Stimulated activated CD8-positive, alpha-beta memory T cell treated with anti-CD3 and anti-CD28 coated beads, Interleukin-12 subunit alpha, Interleukin-12 subunit beta, amount 100 ng/mL, for 4 hours (primary cell): ENCODE data around the gene DTYMK.

Experiments used
- DNase-seq: peaks from one replicate; pipeline ENCODE4 v3.0.0-alpha.2; 2020; ENCODE audit warnings: low read depth

DTYMK gene

GRCh38 chr2:241686650-241687425 lies at the start of gene DTYMK:
Gene DTYMK (minus strand): TSS chr2:241686815. CDS start chr2:241686783, 32 bp downstream.
- DNase-seq, result peak; percentile 94

- DNase-seq, result no peak
These were observed 49.5 kb upstream of the DTYMK start for GRCh38 chr2:241736111-241736510.

GRCh38 chr2:241734467-241735208 lies 48.0 kb upstream of the DTYMK start, which contains the start of gene D2HGDH:
Gene D2HGDH (plus strand): TSS chr2:241734630. CDS start chr2:241735225, 595 bp downstream.
- peak; percentile 89 for DNase-seq

GRCh38 chr2:241734208-241734466 lies 47.5 kb upstream of the DTYMK start:
- DNase-seq, result no peak

GRCh38 chr2:241733391-241734207 lies 47.0 kb upstream of the DTYMK start:
- no peak for DNase-seq

GRCh38 chr2:241732513-241733186 lies 46.0 kb upstream of the DTYMK start:
- DNase-seq, result peak; percentile 27

- DNase-seq, result no peak
These were observed 44.2 kb upstream of the DTYMK start for GRCh38 chr2:241730671-241731293.

GRCh38 chr2:241729868-241730267 lies 43.3 kb upstream of the DTYMK start:
- no peak for DNase-seq

- no peak for DNase-seq
These were observed 42.0 kb upstream of the DTYMK start for GRCh38 chr2:241728627-241729026.

GRCh38 chr2:241728000-241728399 lies 41.4 kb upstream of the DTYMK start:
- no peak for DNase-seq

- DNase-seq, result no peak
These were observed 39.8 kb upstream of the DTYMK start for GRCh38 chr2:241726459-241726858.

GRCh38 chr2:241724975-241725870 lies 38.6 kb upstream of the DTYMK start:
- no peak for DNase-seq

GRCh38 chr2:241724259-241724974 lies 37.8 kb upstream of the DTYMK start:
- DNase-seq, result peak; percentile 24

GRCh38 chr2:241722896-241723454 lies 36.4 kb upstream of the DTYMK start:
- DNase-seq, result no peak

- DNase-seq, result no peak
These were observed 35.2 kb upstream of the DTYMK start for GRCh38 chr2:241721852-241722251.

GRCh38 chr2:241720560-241720959 lies 33.9 kb upstream of the DTYMK start:
- DNase-seq, result no peak

GRCh38 chr2:241720099-241720498 lies 33.5 kb upstream of the DTYMK start:
- no peak for DNase-seq

- no peak for DNase-seq
These were observed 32.5 kb upstream of the DTYMK start for GRCh38 chr2:241719093-241719492.

GRCh38 chr2:241708879-241709278 lies 22.3 kb upstream of the DTYMK start:
- no peak for DNase-seq

- no peak for DNase-seq
These were observed 19.9 kb upstream of the DTYMK start for GRCh38 chr2:241706537-241706936.
